ENCODE measurements around the gene CA4. TPM values are rescaled to one million over a fixed set of nuclear protein-coding genes. Genes with fewer than 3 reads are reported as not detected.

Gene CA4
- total and polyA plus RNA-seq, 4 donors, result 0.31 to 10.5 (median 4.1) TPM

- no peaks in the 10 kb centered on the region for H3K36me3 ChIP-seq (ENCODE audit: control insufficient read depth in 1 of 2, insufficient read depth in 2 of 2, low read length in 1 of 2)
- ATAC-seq (ENCODE audit: low FRiP score) (no peak), DNase-seq (peak in 1 of 2 donors; percentile 12)
- no peaks in the 10 kb centered on the region for H3K27me3 ChIP-seq (ENCODE audit: control insufficient read depth in 1 of 2, insufficient read depth in 2 of 2, low read length in 1 of 2)
- intact Hi-C loops (cut with DNase I), result loop anchor here in 1 of 2 donors (10.0 kb wide), 1 partner anchor 297 kb away; no protein-coding TSS in a partner anchor
- 42 to 57% methylated on average over 1 of the region's 1 CpG for WGBS, 2 donors
- H3K4me3 ChIP-seq (ENCODE audit: low read length in 2 of 2), result no peak overlapping the region
- H3K9me3 ChIP-seq (ENCODE audit: control insufficient read depth, low read length), result no peaks in the 10 kb centered on the region
- H3K27ac ChIP-seq (ENCODE audit: low read depth in 1 of 2, low read length in 2 of 2), result no peak overlapping the region
- H3K4me1 ChIP-seq (ENCODE audit: control insufficient read depth in 1 of 2, insufficient read depth in 2 of 2, low read length in 2 of 2), result no peaks in the 10 kb centered on the region
These were observed 12.0 kb upstream of the CA4 start for GRCh38 chr17:60137731-60138130.

GRCh38 chr17:60138769-60139437, 10.9 kb upstream of the CA4 start:
- Histone ChIP-seq H3K9me3 (ENCODE audit: control insufficient read depth, low read length) (no peaks in the 10 kb centered on the region), H3K4me1 (ENCODE audit: control insufficient read depth in 1 of 2, insufficient read depth in 2 of 2, low read length in 2 of 2) (no peaks in the 10 kb centered on the region), H3K27ac (ENCODE audit: low read depth in 1 of 2, low read length in 2 of 2) (no peak overlapping the region), H3K4me3 (ENCODE audit: low read length in 2 of 2) (no peak overlapping the region), H3K27me3 (ENCODE audit: control insufficient read depth in 1 of 2, insufficient read depth in 2 of 2, low read length in 1 of 2) (no peaks in the 10 kb centered on the region), H3K36me3 (ENCODE audit: control insufficient read depth in 1 of 2, insufficient read depth in 2 of 2, low read length in 1 of 2) (no peaks in the 10 kb centered on the region)
- intact Hi-C loops (cut with DNase I), result loop anchor here in 1 of 2 donors (10.0 kb wide), 1 partner anchor 296 kb away; no protein-coding TSS in a partner anchor
- ATAC-seq (ENCODE audit: low FRiP score) (no peak), DNase-seq (peak in 1 of 2 donors; percentile 42)
- 4 to 8% methylated on average over 43 to 48 of the region's 48 CpGs for WGBS, 2 donors

- H3K27me3 ChIP-seq (ENCODE audit: control insufficient read depth in 1 of 2, insufficient read depth in 2 of 2, low read length in 1 of 2), result no peaks in the 10 kb centered on the region
- intact Hi-C loops (cut with DNase I), result loop anchor here (5.0 to 10.0 kb wide), 2 partner anchors 295 to 298 kb away; no protein-coding TSS in a partner anchor
- no peaks in the 10 kb centered on the region for H3K4me1 ChIP-seq (ENCODE audit: control insufficient read depth in 1 of 2, insufficient read depth in 2 of 2, low read length in 2 of 2)
These were observed 10.1 kb upstream of the CA4 start for GRCh38 chr17:60139438-60140285.

GRCh38 chr17:60141111-60142018, 8.4 kb upstream of the CA4 start:
- intact Hi-C loops (cut with DNase I), result loop anchor here in 1 of 2 donors (5.0 kb wide), 1 partner anchor 296 kb away; no protein-coding TSS in a partner anchor
- Histone ChIP-seq H3K27ac (ENCODE audit: low read depth in 1 of 2, low read length in 2 of 2) (no peak overlapping the region), H3K4me1 (ENCODE audit: control insufficient read depth in 1 of 2, insufficient read depth in 2 of 2, low read length in 2 of 2) (no peaks in the 10 kb centered on the region), H3K4me3 (ENCODE audit: low read length in 2 of 2) (no peak overlapping the region), H3K27me3 (ENCODE audit: control insufficient read depth in 1 of 2, insufficient read depth in 2 of 2, low read length in 1 of 2) (no peaks in the 10 kb centered on the region), H3K36me3 (ENCODE audit: control insufficient read depth in 1 of 2, insufficient read depth in 2 of 2, low read length in 1 of 2) (no peaks in the 10 kb centered on the region), H3K9me3 (ENCODE audit: control insufficient read depth, low read length) (no peaks in the 10 kb centered on the region)
- ATAC-seq (ENCODE audit: low FRiP score) (no peak), DNase-seq (peak in 1 of 2 donors; percentile 61)
- 6 to 7% methylated on average over 52 of the region's 52 CpGs for WGBS, 2 donors

More at GRCh38 chr17:60139438-60140285, 10.1 kb upstream of the CA4 start:
- peak; percentile 68 for ATAC-seq (ENCODE audit: low FRiP score)
- H3K36me3 ChIP-seq (ENCODE audit: control insufficient read depth in 1 of 2, insufficient read depth in 2 of 2, low read length in 1 of 2), result no peaks in the 10 kb centered on the region
- no peaks in the 10 kb centered on the region for H3K9me3 ChIP-seq (ENCODE audit: control insufficient read depth, low read length)
- H3K4me3 ChIP-seq (ENCODE audit: low read length in 2 of 2), result no peak overlapping the region
- no peak overlapping the region for H3K27ac ChIP-seq (ENCODE audit: low read depth in 1 of 2, low read length in 2 of 2)
- DNase-seq, result peak; percentile 83 to 93
- WGBS, 2 donors, result 5% methylated on average over 64 to 66 of the region's 66 CpGs

GRCh38 chr17:60142872-60143499, 6.8 kb upstream of the CA4 start:
- Histone ChIP-seq H3K4me3 (ENCODE audit: low read length in 2 of 2) (no peak overlapping the region), H3K9me3 (ENCODE audit: control insufficient read depth, low read length) (no peaks in the 10 kb centered on the region), H3K27ac (ENCODE audit: low read depth in 1 of 2, low read length in 2 of 2) (no peak overlapping the region), H3K27me3 (ENCODE audit: control insufficient read depth in 1 of 2, insufficient read depth in 2 of 2, low read length in 1 of 2) (no peaks in the 10 kb centered on the region), H3K4me1 (ENCODE audit: control insufficient read depth in 1 of 2, insufficient read depth in 2 of 2, low read length in 2 of 2) (no peaks in the 10 kb centered on the region), H3K36me3 (ENCODE audit: control insufficient read depth in 1 of 2, insufficient read depth in 2 of 2, low read length in 1 of 2) (no peaks in the 10 kb centered on the region)
- ATAC-seq (ENCODE audit: low FRiP score) (peak; percentile 77), DNase-seq (peak; percentile 91 to 92)
- intact Hi-C loops (cut with DNase I), result loop anchor here in 1 of 2 donors (5.0 kb wide), 1 partner anchor 294 kb away; no protein-coding TSS in a partner anchor
- WGBS, 2 donors, result 5 to 6% methylated on average over 10 of the region's 10 CpGs

- Histone ChIP-seq H3K4me1 (ENCODE audit: control insufficient read depth in 1 of 2, insufficient read depth in 2 of 2, low read length in 2 of 2) (no peaks in the 10 kb centered on the region), H3K36me3 (ENCODE audit: control insufficient read depth in 1 of 2, insufficient read depth in 2 of 2, low read length in 1 of 2) (no peaks in the 10 kb centered on the region), H3K4me3 (ENCODE audit: low read length in 2 of 2) (no peak overlapping the region), H3K27me3 (ENCODE audit: control insufficient read depth in 1 of 2, insufficient read depth in 2 of 2, low read length in 1 of 2) (no peaks in the 10 kb centered on the region), H3K27ac (ENCODE audit: low read depth in 1 of 2, low read length in 2 of 2) (no peak overlapping the region), H3K9me3 (ENCODE audit: control insufficient read depth, low read length) (no peaks in the 10 kb centered on the region)
- 9 to 12% methylated on average over 17 of the region's 17 CpGs for WGBS, 2 donors
- DNase-seq (no peak), ATAC-seq (ENCODE audit: low FRiP score) (no peak)
- intact Hi-C loops (cut with DNase I), result no loop called here
These were observed 4.5 kb upstream of the CA4 start for GRCh38 chr17:60145006-60145935.

GRCh38 chr17:60146206-60146605, 3.6 kb upstream of the CA4 start:
- no peaks in the 10 kb centered on the region for H3K36me3 ChIP-seq (ENCODE audit: control insufficient read depth in 1 of 2, insufficient read depth in 2 of 2, low read length in 1 of 2)
- no peaks in the 10 kb centered on the region for H3K9me3 ChIP-seq (ENCODE audit: control insufficient read depth, low read length)
- ATAC-seq (ENCODE audit: low FRiP score), result no peak
- no peak for DNase-seq
- H3K27ac ChIP-seq (ENCODE audit: low read depth in 1 of 2, low read length in 2 of 2), result no peak overlapping the region
- 69 to 82% methylated on average over 2 of the region's 2 CpGs for WGBS, 2 donors
- H3K27me3 ChIP-seq (ENCODE audit: control insufficient read depth in 1 of 2, insufficient read depth in 2 of 2, low read length in 1 of 2), result no peaks in the 10 kb centered on the region
- intact Hi-C loops (cut with DNase I), result no loop called here
- H3K4me1 ChIP-seq (ENCODE audit: control insufficient read depth in 1 of 2, insufficient read depth in 2 of 2, low read length in 2 of 2), result no peaks in the 10 kb centered on the region
- no peak overlapping the region for H3K4me3 ChIP-seq (ENCODE audit: low read length in 2 of 2)

Data from aorta (tissue), 5 donors.